GM12878 (cell line): ENCODE measurements around the gene KLHL18. TPM values are rescaled to one million over a fixed set of nuclear protein-coding genes. Genes with fewer than 3 reads are reported as not detected.
"Not testable (repeated sequence)": the region's sequence is repeated elsewhere in the genome, so short reads cannot be mapped to it uniquely, and the experiment has no call there.

Source experiments
- ATAC-seq: fragments of 200-7000 bp; cut with Tn5 transposase; 3 replicates; pipeline ENCODE4 v1.9.1; 2020; ENCODE audit warnings: mild to moderate bottlenecking, moderate library complexity
- BruUV-seq: library from RNA; stranded (reverse); fragments of 400-500 nt; replicated peaks from 2 replicates; lab custom pipeline; 2021; lab: Mats Ljungman, UMichigan
- CTCF ChIA-PET: fragments of 300-600 bp; sonication (Branson Sonifier 250); formaldehyde crosslinking; extraction: SDS; loops from one replicate; lab custom pipeline; 2021; ENCODE audit warnings: inconsistent platforms; lab: Yijun Ruan, JAX
- POLR2A ChIA-PET: fragments of 350-600 bp; formaldehyde crosslinking; extraction: SDS; loops from one replicate; lab custom pipeline; 2021; ENCODE audit warnings: inconsistent platforms; lab: Charles Lee
- RAD21 ChIA-PET: fragments of 300-600 bp; sonication (Branson Sonifier 250); formaldehyde crosslinking; loops from one replicate; lab custom pipeline; 2023; ENCODE audit warnings: antibody characterized with exemption; ENCODE audit not compliant: unreplicated experiment; lab: Charles Lee
- SMC1A ChIA-PET: fragments of 300-600 bp; sonication (Branson Sonifier 250); formaldehyde crosslinking; loops from one replicate; lab custom pipeline; 2023; ENCODE audit not compliant: unreplicated experiment, uncharacterized antibody; lab: Charles Lee
- DNase-seq: peaks from one replicate; pipeline ENCODE4 v3.0.0-alpha.2; 2011; ENCODE audit warnings: low read depth, low spot score
- FAIRE-seq: peaks from 3 replicates; lab custom pipeline; 2011; peaks lifted over from hg19 to GRCh38; lab: Jason Lieb, UNC
- H2AFZ ChIP-seq: 2 replicates; pipeline ENCODE4 v1.6.0; 2011; ENCODE audit warnings: low read depth, low read length, control low read depth; ENCODE audit not compliant: control insufficient read depth
- H3K27ac ChIP-seq: 2 replicates; pipeline ENCODE4 v1.5.1; 2011; ENCODE audit warnings: control low read depth; ENCODE audit not compliant: control insufficient read depth, insufficient read depth
- H3K27me3 ChIP-seq, 2 experiments: replicated peaks in 1 of 2; 2 replicates each; pipeline versions ENCODE4 v1.6.0 to v1.6.1; 2011; ENCODE audit warnings: low read length in 1 of 2; ENCODE audit not compliant: control insufficient read depth in 2 of 2, insufficient read depth in 2 of 2
- H3K36me3 ChIP-seq, 2 experiments: 2 replicates each; pipeline ENCODE4 v1.5.1; 2011; ENCODE audit warnings: low read length in 1 of 2; ENCODE audit not compliant: control insufficient read depth in 2 of 2, insufficient read depth in 2 of 2
- H3K4me1 ChIP-seq: 2 replicates; pipeline ENCODE4 v1.6.1; 2011; ENCODE audit warnings: mild to moderate bottlenecking, low read length, moderate library complexity, mixed read lengths; ENCODE audit not compliant: control insufficient read depth, insufficient read depth
- H3K4me2 ChIP-seq: 2 replicates; pipeline ENCODE4 v1.6.0; 2011; ENCODE audit warnings: control low read depth; ENCODE audit not compliant: control insufficient read depth, insufficient read depth
- H3K4me3 ChIP-seq: fragments of 200-600 bp; sonication (generic); 2 replicates; pipeline ENCODE4 v1.5.1; 2016
- H3K79me2 ChIP-seq: 2 replicates; pipeline ENCODE4 v1.6.0; 2011; ENCODE audit warnings: low read length; ENCODE audit not compliant: control insufficient read depth, insufficient read depth
- H3K9ac ChIP-seq: 2 replicates; pipeline ENCODE4 v1.8.0; 2011; ENCODE audit warnings: low read length, control low read depth, mixed read lengths; ENCODE audit not compliant: control insufficient read depth, insufficient read depth
- H3K9me3 ChIP-seq: replicated peaks from 3 replicates; pipeline ENCODE4 v1.5.1; 2011; ENCODE audit warnings: mild to moderate bottlenecking, low read length; ENCODE audit not compliant: control insufficient read depth, insufficient read depth
- H4K20me1 ChIP-seq: 2 replicates; pipeline ENCODE4 v1.6.0; 2011; ENCODE audit not compliant: control insufficient read depth, insufficient read depth
- CBFB ChIP-seq: IDR thresholded peaks from 2 replicates; pipeline ENCODE4 v1.6.1; 2016; ENCODE audit warnings: antibody characterized with exemption, low read depth
- MEF2A ChIP-seq: IDR thresholded peaks from 2 replicates; pipeline ENCODE4 v1.6.1; 2011; ENCODE audit warnings: low read depth, mild to moderate bottlenecking, low read length, moderate library complexity; ENCODE audit not compliant: insufficient read depth
- MEF2B ChIP-seq: fragments of 450-650 bp; IDR thresholded peaks from 2 replicates; pipeline ENCODE4 v1.6.1; 2018; ENCODE audit warnings: mild to moderate bottlenecking, moderate library complexity; ENCODE audit not compliant: partially characterized antibody, poor library complexity, severe bottlenecking
- MTA2 ChIP-seq: fragments of 450-650 bp; IDR thresholded peaks from 2 replicates; pipeline ENCODE4 v1.6.1; 2016; ENCODE audit warnings: low read depth, mild to moderate bottlenecking, moderate library complexity
- RFX5 ChIP-seq: IDR thresholded peaks from 2 replicates; pipeline ENCODE4 v1.6.1; 2011; ENCODE audit warnings: low read depth, low read length, improper control_type of control experiment
- YBX1 ChIP-seq: fragments of 450-650 bp; IDR thresholded peaks from 2 replicates; pipeline ENCODE4 v1.6.1; 2016; ENCODE audit warnings: antibody characterized with exemption
- ZNF24 ChIP-seq: fragments of 450-650 bp; IDR thresholded peaks from 2 replicates; pipeline ENCODE4 v1.6.1; 2017; ENCODE audit warnings: antibody characterized with exemption, mild to moderate bottlenecking
- WGBS: methylation state at CpG from one replicate; pipeline ENCODE4 v1.1.6; 2016; ENCODE audit warnings: low lambda C conversion rate; ENCODE audit not compliant: insufficient replicate concordance, insufficient coverage; ENCODE audit errors: missing lambda C conversion rate; 5-methylcytosine and 5-hydroxymethylcytosine counted together
- in situ Hi-C: fragments of 300-500 bp; cut with MboI; formaldehyde crosslinking; loops from 9 replicates; pipeline ENCODE4 v1.14.3; 2018; ENCODE audit warnings: mixed read lengths
- intact Hi-C: fragments of 100-400 bp; cut with micrococcal nuclease; formaldehyde crosslinking; loops from one replicate; pipeline ENCODE4 v1.14.2; 2022; ENCODE audit not compliant: unreplicated experiment
- polyA plus RNA-seq, 11 experiments: library from polyadenylated mRNA; depleted of rRNA in 4 of 11; unstranded in 6 of 11; stranded (reverse) in 5 of 11; fragments of >200 nt; fragmentation: Nextera tagmentation in 4 of 11; fragmentation: Illumina TruSeq in 1 of 11; extraction: Ambion mirVana in 4 of 11; extraction: Trizol in 1 of 11; gene quantifications; 1 replicate in 1 of 11; 2 replicates in 10 of 11; pipeline versions ENCODE4 v1.2.1 to v1.2.3, GENCODE V29; 2011 to 2016; ENCODE audit warnings: inconsistent platforms in 2 of 11, missing spikeins in 2 of 11, low read depth in 1 of 11
- total RNA-seq, 4 experiments: library from RNA; depleted of rRNA in 3 of 4; stranded (reverse); fragments of >200 nt in 3 of 4; fragmentation: Illumina TruSeq in 1 of 4; extraction: Trizol in 1 of 4; gene quantifications; 2 replicates each; pipeline versions ENCODE4 v1.2.1 to v1.2.3, GENCODE V29; 2013 to 2021
- TF ChIP-seq, protein P1 (sequence below): fragments of 450-650 bp; IDR thresholded peaks from 2 replicates; pipeline ENCODE4 v1.6.1; 2017; ENCODE audit warnings: low read depth, mild to moderate bottlenecking, moderate library complexity
- TF ChIP-seq, protein P2 (sequence below): fragments of 450-650 bp; IDR thresholded peaks from 2 replicates; pipeline ENCODE4 v1.6.1; 2016; ENCODE audit warnings: mild to moderate bottlenecking

KLHL18 gene
- total and polyA plus RNA-seq, 10 of the 15 experiments (the other 5 are each of a cell fraction or from before 2014, with no cell fraction given): 24.0 to 69.8 (median 51.7) TPM

DNA sequence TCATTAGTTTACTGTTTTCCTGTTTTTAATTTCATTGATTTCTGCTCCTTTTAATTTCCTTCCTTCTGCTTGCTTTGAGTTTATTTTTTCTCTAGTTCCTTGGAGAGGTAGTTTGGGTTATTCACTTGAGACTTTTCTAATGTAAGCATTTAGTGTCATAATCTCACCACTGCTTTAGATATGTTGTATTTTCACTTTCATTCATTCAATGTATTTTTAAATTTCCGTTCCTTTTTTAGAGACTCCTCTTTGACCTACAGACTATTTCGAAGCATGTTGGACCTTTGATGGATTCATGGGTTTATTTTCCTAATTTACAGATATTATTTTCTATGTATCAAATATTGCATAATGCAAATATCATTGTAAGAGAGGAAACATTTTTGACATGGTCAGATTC is 23.3 kb downstream of the KLHL18 start:
- intact Hi-C loops (no loop called here), in situ Hi-C loops (no loop called here)
- FAIRE-seq: no peak
- Histone ChIP-seq H3K4me3 (peak overlapping the region; percentile 6; the same call in 1 of the 2 replicates), H3K27me3 (no peaks in the 10 kb centered on the region), H3K4me2 (peak overlapping the region; percentile 64), H3K27ac (peak overlapping the region; percentile 48; the same call in 1 of the 2 replicates), H3K36me3 (peaks cover 4 to 16% of the 10 kb centered on the region in 2 experiments), H3K4me1 (peaks cover 11% of the 10 kb centered on the region), H3K9me3 (no peaks in the 10 kb centered on the region), H3K79me2 (peaks cover 27% of the 10 kb centered on the region), H4K20me1 (no peaks in the 10 kb centered on the region), H3K9ac (no peak overlapping the region), H2AFZ (0 out of 2 replicates have a peak overlapping the region, but pooled peaks have one; percentile 12)
- peak; percentile 69 for ATAC-seq
- 2% methylated on average over 2 of the region's 2 CpGs for WGBS
- SMC1A ChIA-PET: interaction anchor here (0.8 to 2.1 kb wide), 7 partner anchors 11 to 141 kb away, joined by 3 to 11 read pairs (median 4); no protein-coding TSS in a partner anchor
- DNase-seq: no peak
- no TSS peak for BruUV-seq
- RAD21 ChIA-PET: interaction anchor here (0.8 to 1.5 kb wide), 11 partner anchors 8 to 165 kb away, joined by 3 to 13 read pairs (median 3); no protein-coding TSS in a partner anchor
- CTCF ChIA-PET: interaction anchor here (1.0 to 1.5 kb wide), 3 partner anchors 11 to 20 kb away, joined by 4 to 10 read pairs (median 5); no protein-coding TSS in a partner anchor
- POLR2A ChIA-PET: interaction anchor here (0.7 kb wide), 1 partner anchor 9 kb away, joined by 3 read pairs; no protein-coding TSS in a partner anchor
- TF ChIP-seq MEF2A: peak; percentile 68; the same call in 1 of the 2 replicates
- TF ChIP-seq ZNF24: peak; percentile 36; the same call in 1 of the 2 replicates
- no peak for TF ChIP-seq MTA2
- TF ChIP-seq CBFB: no peak
- TF ChIP-seq YBX1: 0 out of 2 replicates have a peak, but pooled peaks have one; percentile 53
- TF ChIP-seq, protein P1, sequence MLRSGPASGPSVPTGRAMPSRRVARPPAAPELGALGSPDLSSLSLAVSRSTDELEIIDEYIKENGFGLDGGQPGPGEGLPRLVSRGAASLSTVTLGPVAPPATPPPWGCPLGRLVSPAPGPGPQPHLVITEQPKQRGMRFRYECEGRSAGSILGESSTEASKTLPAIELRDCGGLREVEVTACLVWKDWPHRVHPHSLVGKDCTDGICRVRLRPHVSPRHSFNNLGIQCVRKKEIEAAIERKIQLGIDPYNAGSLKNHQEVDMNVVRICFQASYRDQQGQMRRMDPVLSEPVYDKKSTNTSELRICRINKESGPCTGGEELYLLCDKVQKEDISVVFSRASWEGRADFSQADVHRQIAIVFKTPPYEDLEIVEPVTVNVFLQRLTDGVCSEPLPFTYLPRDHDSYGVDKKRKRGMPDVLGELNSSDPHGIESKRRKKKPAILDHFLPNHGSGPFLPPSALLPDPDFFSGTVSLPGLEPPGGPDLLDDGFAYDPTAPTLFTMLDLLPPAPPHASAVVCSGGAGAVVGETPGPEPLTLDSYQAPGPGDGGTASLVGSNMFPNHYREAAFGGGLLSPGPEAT: 0 out of 2 replicates have a peak, but pooled peaks have one; percentile 19
- TF ChIP-seq RFX5: no peak
- TF ChIP-seq MEF2B: peak; percentile 55
- TF ChIP-seq, protein P2, sequence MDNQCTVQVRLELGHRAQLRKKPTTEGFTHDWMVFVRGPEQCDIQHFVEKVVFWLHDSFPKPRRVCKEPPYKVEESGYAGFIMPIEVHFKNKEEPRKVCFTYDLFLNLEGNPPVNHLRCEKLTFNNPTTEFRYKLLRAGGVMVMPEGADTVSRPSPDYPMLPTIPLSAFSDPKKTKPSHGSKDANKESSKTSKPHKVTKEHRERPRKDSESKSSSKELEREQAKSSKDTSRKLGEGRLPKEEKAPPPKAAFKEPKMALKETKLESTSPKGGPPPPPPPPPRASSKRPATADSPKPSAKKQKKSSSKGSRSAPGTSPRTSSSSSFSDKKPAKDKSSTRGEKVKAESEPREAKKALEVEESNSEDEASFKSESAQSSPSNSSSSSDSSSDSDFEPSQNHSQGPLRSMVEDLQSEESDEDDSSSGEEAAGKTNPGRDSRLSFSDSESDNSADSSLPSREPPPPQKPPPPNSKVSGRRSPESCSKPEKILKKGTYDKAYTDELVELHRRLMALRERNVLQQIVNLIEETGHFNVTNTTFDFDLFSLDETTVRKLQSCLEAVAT: no peak

DNA sequence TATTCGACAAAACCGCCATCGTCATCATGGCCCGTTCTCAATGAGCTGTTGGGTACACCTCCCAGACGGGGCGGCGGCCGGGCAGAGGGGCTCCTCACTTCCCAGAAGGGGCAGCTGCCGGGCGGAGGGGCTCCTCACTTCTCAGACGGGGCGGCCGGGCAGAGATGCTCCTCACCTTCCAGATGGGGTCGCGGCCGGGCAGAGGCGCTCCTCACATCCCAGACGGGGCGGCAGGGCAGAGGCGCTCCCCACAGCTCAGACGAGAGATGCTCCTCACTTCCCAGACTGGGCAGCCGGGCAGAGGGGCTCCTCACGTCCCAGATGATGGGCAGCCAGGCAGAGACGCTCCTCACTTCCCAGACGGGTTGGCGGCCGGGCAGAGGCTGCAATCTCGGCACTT is 26.5 kb downstream of the KLHL18 start:
- H3K27me3 ChIP-seq, FAIRE-seq, H3K9ac ChIP-seq, DNase-seq, H3K36me3 ChIP-seq, H3K4me2 ChIP-seq, CTCF ChIA-PET, H3K9me3 ChIP-seq, H3K27ac ChIP-seq, intact Hi-C loops, in situ Hi-C loops, RAD21 ChIA-PET, H2AFZ ChIP-seq, BruUV-seq, POLR2A ChIA-PET, H4K20me1 ChIP-seq, ATAC-seq, H3K4me3 ChIP-seq: not testable (repeated sequence)
- Histone ChIP-seq H3K4me1 (peaks cover 14% of the 10 kb centered on the region; the same call in 1 of the 2 replicates), H3K79me2 (peaks cover 28% of the 10 kb centered on the region)
- SMC1A ChIA-PET: interaction anchor here (1.0 to 5.9 kb wide), 2 partner anchors 17 to 27 kb away, joined by 3 to 54 read pairs; no protein-coding TSS in a partner anchor
- 98% methylated on average over 25 of the region's 28 CpGs for WGBS
